HG02852 (cell line): ENCODE results near the gene MYO1D.
"Not testable (repeated sequence)": the region's sequence is repeated elsewhere in the genome, so short reads cannot be mapped to it uniquely, and the experiment has no call there.

ENCODE experiments used
- ATAC-seq: cut with Tn5 transposase; IDR thresholded peaks from one replicate; pipeline ENCODE4 v1.9.1; 2021; ENCODE audit warnings: mild to moderate bottlenecking, moderate library complexity; ENCODE audit not compliant: unreplicated experiment

Gene MYO1D

DNA sequence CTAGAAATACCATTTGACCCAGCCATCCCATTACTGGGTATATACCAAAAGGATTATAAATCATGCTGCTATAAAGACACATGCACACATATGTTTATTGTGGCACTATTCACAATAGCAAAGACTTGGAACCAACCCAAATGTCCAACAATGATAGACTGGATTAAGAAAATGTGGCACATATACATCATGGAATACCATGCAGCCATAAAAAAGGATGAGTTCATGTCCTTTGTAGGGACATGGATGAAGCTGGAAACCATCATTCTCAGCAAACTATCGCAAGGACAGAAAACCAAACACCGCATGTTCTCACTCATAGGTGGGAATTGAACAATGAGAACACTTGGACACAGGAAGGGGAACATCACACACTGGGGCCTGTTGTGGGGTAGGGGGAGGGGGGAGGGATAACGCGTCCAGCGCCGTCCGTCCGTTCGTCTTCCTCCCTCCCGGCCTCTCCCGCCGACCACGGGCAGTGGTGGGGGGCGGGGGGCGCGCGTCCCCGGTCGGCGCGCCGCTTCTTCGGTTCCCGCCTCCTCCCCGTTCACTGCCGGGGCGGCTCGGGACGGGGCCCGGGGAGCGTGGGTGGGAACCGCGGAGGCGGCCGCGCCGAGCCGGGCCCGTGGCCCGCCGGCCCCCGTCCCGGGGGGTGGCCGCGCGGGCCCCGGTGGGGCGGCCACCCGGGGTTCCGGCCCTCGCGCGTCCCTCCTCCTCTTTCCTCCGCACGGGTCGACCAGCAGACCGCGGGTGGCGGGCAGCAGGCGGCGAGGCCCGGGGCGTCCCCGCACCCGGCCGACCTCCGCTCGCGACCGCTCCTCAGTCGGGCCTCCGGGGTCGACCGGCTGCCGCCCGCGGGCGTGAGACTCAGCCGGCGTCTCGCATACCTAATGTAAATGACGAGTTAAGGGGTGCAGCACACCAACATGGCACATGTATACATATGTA, 54.7 kb downstream of the MYO1D start:
- ATAC-seq = not testable (repeated sequence)

DNA sequence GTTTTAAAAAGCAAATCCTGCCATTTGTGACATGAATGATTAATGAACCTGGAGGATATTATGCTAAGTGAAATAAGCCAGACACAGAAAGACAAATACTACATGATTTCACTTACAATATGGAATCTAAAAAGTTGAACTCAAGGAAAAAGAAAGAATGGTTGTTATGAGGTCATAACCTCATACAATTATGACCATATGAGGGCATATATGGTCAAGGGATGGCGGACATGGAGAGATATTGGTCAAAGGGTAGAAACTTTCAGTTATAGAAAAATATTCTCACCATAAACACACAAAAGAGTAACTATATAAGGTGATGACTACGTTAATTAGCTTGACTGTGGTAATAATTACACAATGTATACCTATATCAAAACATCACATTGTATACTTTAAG, 56.5 kb downstream of the MYO1D start:
- ATAC-seq = no peak

DNA sequence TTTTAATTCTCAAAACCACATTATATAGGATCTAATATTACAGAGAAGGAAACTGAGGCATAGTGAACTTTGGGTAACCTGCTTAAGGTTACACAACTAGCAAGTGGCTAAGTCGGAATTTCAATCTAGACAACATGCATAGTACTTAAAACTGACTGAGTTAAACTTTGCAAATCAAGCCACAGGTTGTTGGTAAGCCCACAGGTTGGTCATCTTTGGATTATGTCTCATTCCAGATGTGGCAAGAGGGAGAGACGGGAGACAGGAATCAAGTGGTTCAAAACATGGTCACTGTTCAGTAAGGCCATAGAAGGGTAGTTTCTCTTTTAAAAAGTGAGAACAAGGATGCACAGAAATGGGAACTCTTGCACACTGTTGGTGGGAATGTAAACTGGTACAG, 57.1 kb downstream of the MYO1D start:
- no peak for ATAC-seq

DNA sequence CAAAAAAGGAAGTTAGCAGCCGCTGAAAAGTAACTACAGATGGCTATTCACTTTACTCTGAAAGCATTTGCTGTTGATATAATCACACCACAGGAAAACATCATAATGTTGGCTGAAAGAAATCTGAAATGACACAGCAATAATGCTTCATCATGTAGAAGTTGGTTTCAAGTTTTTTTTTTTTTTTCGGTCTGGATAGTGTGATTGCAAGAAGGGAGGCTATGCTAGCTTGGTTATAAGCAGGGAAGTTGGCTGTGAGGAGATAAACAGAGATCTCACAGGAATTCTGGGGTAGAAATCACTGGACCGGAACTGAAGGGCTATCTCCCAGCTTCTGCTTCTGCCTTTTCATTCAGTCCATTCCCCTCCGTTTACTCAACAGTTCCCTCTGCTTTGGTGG, 57.9 kb downstream of the MYO1D start:
- ATAC-seq = no peak

DNA sequence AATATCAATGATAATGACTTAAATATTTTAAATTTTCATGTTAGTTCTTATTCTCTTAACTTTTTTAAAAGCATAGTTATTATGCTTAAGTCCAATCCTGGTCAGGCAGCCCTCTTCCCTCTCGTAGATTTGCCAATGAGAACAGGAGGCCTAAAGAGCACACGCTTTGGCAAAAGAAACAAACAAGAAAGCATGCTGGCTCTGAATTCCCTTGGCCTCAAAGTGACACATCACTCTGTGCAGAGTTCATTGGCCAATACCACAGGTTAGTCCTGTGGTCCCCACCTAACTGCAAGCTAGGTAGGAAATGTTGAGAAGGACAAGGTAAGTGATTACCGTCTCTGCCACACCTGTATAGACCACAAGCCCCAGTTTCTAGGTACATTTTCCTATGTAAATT, 61.5 kb downstream of the MYO1D start:
- no peak for ATAC-seq

DNA sequence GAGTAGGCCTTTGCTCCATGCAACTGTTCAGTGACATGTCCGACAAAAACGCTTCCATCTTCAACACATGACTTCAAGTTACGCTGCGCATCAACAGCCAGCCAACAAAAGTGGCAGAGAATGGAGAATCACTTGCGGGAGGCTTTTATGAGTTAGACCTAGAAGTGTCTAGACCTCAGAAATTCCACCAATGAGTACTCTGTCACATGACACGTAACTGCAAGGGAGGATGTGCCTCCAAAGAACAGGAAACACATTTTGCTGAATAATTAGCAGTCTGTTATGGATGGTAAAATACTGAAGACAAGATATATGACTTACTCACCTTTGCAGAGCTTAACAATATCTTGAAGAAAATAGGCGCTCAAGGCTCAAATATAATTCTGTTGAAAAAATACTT, 62.1 kb downstream of the MYO1D start:
- no peak for ATAC-seq

DNA sequence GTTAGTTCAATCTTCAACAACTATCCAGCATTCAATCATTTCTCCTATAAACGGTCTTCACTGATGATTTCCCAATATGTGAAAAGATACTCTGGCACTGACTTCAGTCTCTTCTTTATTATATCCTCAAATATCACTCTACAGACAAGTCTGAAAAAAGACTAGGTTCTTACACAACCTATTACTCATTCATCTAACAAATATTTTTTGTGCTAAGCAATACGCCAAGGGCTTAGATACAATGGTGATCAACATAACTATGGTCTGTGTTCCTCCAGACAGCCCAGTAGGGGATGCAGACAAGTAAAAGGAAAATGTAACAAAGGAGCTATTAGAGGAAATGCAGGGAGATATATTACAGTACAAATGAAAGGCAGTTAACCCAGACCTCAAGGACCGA, 63.9 kb downstream of the MYO1D start:
- no peak for ATAC-seq

DNA sequence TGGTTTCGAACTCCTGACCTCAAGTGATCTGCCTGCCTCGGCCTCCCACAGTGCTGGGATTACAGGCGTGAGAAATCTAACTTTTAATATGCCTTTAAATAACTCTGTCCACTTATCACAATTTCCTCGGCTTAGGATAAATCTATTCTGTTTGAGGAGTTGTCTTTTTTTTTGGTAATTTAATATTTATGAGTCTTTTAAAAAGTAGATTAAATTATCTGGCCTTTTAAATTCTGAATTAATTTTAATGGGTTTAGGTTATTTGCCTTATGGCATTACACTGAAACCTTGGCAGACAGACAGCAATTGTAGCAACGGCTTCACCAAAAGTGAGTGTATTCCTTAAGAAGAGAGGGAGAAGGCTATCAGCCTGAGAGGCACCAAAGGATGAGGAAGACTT, 66.2 kb downstream of the MYO1D start:
- ATAC-seq = no peak

DNA sequence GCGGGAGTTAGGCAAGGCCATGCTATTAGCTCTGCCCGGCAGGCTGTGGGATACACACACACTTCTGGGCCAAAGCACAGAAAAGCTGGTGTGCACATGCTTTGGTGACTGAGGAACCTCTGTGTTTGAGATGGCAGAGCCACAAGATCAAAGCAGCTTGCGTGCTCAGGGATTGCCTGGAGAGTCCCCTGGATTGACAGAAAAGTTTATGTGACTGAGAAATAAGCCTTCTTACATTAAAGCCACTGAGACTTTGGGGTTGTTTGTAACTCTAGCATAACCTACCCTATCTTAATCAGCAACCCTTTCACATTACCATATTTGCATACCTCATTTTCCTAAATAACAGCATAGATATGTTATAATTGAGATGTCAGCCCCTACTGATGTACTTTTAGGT, 69.3 kb downstream of the MYO1D start:
- ATAC-seq = no peak

DNA sequence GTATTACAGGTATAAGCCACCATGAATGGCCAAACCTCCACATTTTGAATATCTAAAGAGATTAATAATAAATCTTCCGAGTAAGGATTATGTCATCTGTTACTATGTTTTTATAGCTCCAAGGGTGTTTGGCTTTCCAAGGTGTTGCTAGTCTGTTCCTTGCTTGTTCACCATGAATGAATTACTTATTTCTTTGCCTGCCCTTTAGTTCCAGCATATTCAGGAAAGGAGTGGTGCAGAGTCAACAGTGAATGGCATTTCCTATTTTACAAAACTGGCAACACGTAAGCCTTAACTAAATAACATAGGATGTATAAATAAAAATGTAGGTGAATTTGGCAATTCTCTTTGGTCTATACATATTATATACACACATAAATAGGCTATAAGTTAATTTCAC, 70.3 kb downstream of the MYO1D start:
- no peak for ATAC-seq

DNA sequence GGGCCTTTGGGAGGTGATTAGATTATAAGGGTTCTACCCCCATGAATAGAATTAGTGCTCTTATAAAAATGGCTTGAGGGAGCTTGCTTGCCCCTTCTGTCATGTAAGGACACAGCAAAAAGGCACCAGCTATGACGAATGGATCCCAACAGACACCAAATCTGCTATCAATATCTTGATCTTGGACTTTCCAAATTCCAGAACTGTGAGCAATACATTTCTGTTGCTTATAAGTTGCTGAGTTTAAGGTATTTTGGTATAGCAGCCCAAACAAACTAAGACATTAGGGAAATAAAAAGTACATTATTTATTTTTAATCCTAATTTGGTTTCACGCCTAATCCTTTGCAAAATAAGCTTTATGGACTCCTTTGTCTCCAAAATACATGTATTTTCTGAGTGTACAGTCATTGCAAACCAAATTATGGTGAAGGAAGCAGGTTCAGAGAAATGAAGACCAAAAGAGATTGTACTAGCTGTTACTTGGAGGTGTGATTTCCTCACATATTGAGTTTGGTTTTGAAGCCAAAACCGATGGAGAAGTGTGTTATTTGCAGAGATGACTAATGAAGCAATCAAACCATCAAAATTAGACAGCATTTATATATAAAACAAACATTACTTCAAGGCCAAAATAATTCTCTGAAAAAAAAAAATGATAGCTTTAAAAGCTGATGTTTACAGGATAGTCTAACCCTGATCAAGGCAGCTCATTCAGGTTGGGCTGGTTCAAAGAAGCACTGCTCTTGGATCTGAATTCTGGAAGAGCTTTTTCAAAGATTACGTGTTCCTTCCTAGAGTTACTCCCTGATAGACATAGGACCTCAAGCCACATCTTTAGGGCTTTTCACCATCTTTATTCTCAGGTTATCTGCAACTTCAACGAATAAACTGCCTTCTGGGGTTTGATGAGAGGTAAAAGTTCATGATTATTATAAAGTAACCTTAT, 71.6 kb downstream of the MYO1D start:
- ATAC-seq = no peak

DNA sequence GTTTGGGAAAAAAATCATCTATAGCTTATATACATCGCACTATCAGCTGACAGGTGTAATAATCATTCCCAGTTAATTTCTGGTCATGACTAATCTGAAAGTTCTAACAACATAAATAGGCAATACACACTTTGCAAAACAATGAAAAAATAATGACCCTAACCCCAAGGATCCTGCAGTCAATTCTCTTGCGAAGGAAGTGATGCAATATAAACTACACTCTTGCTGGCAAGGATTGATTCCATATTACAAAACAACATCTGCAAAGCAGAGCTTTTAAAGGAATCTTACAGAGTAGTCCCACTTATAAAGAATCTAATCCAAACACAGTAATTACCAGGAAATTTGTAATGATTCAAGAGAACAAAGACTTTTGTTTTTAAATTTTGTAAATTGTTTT, 73.4 kb downstream of the MYO1D start:
- no peak for ATAC-seq

DNA sequence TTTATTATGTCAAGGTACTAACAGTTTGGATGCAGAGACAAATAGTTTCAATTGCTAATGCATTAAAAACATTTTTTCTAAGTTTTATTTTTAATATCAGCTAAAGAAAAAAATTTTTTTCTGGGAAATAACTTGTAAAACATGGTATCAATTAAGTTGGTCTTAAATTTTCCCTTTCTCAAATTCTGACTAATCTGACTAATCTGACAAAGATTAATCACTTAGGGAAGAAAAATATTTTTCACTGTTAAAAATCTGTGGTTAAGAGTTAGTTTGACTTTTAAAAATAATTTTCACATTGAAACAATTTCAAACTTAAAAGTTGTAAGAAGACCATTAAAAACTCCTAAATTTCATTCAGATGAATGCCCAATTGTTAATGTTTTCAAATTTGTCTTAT, 74.6 kb downstream of the MYO1D start:
- ATAC-seq = no peak

DNA sequence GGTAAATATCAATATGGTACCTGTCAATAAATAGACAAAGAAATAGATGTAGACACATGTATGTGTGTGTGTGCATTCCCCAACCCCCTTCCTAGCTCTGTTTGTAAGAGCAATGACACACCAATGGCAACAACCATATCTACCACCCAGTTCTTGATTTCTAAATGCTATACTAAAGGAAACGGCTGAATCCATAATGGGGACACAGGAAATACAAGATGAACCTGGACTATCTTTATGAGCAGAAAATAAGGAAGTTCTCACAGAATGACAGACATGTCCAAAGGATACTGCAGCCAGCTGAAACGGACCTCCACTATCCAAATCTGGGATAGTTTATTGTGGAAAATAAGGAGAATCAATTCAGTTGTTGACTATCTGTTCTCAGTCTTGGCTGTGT, 75.3 kb downstream of the MYO1D start:
- no peak for ATAC-seq

DNA sequence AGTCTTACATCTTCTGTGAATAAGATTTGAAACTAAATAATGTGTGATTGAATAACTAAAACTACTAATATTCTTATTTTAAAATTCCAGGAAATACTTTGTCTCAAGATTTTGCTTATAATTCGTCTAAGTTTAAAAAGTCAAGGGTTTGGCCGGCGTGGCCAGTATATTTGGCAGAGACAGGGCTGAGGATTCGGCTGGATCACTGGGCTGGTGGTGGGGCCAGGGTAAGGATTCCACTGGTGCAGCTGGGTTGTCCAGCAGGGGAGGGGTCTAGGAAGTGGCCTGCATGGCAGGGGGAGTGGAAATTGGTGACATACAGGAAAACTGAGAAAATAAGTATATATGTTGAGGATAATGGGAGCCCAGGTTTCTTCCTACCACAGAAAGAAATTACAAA, 75.7 kb downstream of the MYO1D start:
- ATAC-seq = no peak

DNA sequence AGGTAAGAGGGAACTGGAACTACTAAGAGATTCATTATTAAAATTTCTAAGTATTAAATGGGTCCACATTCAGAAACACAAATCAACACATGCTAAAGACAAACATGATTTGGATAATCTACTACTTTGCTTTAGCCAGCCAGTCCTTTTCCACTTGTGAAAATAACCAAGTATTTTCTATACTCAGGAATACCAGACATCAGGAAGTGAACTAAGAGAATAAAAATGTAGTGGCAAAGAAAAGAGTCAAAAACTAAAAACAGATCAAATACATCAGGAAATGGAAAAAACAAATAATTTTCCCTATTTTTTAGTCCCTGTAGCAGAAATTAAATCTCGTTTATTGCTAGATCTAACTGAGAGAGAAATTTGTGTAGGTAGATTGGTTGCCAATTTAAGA, 78.0 kb downstream of the MYO1D start:
- no peak for ATAC-seq

DNA sequence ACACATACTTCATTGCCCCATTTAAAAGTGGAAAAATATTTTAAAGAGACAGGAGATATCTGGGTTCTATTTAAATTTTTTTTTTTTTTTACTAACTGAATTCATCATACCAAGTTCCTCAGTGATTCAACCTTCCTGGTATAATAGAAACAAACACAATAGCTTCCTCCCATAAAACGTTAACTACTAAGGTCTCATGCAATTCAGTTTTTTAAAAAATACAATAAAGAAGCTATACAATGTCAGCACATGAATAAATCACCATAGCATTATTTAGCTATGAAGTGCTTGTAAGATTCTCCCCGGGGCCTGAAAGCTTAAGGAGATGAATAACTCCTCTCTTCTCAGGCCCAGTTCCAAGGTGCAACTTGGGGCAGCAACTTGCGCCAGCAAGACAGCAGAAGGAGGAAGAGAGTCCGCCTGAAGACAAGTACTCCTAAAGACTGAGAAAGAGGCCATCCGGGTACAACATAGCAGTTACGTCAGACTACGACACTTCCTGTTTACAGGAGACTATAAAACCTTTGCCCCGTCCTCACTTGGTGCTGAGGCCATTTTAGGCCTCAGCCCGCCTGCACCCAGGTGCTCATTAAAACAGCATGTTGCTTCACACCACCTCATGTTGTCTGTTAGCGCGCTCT, 81.5 kb downstream of the MYO1D start:
- no peak for ATAC-seq

DNA sequence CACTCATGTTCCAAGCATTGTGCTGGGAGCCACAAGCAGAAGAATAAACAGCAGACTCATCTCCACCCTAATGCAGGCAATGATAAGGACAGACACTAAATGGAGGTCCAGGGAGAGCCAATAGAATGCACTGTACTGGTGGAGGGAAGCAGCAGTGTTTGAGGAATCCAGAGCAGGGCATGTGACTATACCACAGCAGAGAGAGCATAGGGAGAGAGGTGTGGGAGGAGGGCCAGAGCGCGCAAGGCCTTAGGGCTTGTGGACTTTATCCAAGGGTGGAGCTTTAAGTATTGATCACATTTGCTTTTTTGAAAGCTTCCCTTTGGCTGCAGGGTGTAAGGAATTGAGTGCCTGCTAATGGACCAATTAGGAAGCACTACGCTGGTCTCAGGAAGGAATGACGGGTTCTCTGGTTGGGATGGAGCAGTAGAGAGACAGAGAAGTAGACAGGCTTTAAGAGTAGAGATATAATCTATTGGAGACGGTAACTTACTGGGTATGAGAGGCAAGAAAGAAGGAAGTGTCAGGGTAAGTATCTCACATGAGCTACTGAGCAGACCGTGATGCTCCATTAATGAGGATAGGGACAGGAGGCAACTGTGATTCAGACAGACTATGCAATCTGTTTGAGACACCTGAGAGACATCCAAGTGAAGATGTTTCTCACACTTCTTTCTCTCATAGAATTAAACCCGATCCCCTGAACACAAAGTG, 82.2 kb downstream of the MYO1D start:
- ATAC-seq = no peak

DNA sequence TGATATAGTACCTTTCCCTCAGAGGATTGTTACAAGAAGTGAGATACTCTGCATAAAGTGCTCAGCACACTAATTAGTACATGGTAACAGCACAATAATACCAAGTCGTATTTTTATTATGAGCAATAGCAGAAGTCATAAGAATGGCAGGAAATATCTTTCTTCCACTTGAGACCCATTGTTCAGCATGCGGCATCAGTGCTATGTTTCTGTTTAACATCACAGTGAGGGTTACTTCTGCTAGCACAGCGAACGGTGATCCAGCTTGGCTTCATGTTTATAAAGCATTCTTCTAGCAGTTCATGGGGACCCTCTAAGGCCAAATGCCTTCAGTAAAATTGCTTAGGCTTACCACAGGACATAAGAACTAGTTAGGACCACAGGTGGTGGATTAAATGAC, 83.1 kb downstream of the MYO1D start:
- ATAC-seq = no peak

DNA sequence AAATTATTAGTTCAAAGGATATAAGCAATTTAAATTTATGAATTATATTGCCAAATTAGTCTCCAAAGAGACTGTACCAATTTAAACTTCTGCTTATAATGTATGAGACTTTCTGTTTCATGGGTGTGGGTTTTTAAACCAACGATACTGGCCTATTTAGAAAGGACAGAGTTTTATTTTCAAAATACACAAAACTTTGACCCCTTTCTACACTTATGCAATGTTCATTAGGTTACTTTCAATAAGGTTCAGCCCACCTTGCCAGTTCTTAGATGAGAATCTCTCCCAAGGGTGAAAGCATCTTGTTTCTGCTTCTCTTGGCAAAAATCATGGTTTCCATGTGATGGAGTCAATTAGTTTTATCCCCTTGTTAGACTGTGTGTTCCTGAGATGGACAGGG, 84.7 kb downstream of the MYO1D start:
- ATAC-seq = no peak

DNA sequence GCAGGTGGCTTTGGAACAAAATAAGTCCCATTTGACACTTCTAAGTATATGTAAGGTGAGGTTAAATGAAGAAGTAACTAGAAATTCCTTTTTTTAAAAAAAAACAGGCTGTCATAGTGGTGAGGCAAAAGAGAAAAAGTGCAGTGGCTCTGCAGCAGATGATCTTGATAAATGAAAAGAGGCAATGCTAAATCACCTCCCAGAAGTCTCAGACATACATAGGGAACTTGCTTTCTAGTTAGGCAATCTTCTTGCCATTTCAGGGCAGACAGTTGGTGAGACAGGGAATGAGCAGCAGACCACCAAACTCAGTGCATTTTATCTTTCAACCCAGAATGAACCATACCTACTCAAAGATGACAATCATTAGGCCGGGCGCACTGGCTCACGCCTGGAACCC, 90.8 kb downstream of the MYO1D start:
- no peak for ATAC-seq
